Liver (tissue), 9 donors: ENCODE measurements around the gene TMEM220. TPM values are rescaled to one million over a fixed set of nuclear protein-coding genes. Genes with fewer than 3 reads are reported as not detected.

Experiments used
- DNase-seq: peaks from one replicate; pipeline ENCODE4 v3.0.0-alpha.2; 2017; ENCODE audit warnings: low spot score
- H3K27ac ChIP-seq, 2 donors: one replicate each; pipeline ENCODE4 v1.7.0; 2013; ENCODE audit warnings: inconsistent platforms in 2 of 2, low read length in 2 of 2, control low read depth in 1 of 2, low read depth in 1 of 2, mild to moderate bottlenecking in 1 of 2
- H3K27me3 ChIP-seq, 4 donors: one replicate each; pipeline versions ENCODE4 v1.6.1 to v1.7.0; 2013; ENCODE audit warnings: low read length in 3 of 4, inconsistent platforms in 1 of 4, mild to moderate bottlenecking in 1 of 4, moderate library complexity in 1 of 4; ENCODE audit not compliant: control insufficient read depth in 4 of 4, insufficient read depth in 4 of 4
- H3K36me3 ChIP-seq, 4 donors: one replicate each; pipeline versions ENCODE4 v1.6.1 to v1.7.0; 2013; ENCODE audit warnings: low read length in 3 of 4, mild to moderate bottlenecking in 3 of 4, low read depth in 1 of 4, moderate library complexity in 1 of 4; ENCODE audit not compliant: control insufficient read depth in 4 of 4, insufficient read depth in 3 of 4
- H3K4me1 ChIP-seq, 4 donors: one replicate each; pipeline versions ENCODE4 v1.6.1 to v1.7.0; 2013; ENCODE audit warnings: low read length in 3 of 4, mild to moderate bottlenecking in 3 of 4, moderate library complexity in 1 of 4; ENCODE audit not compliant: control insufficient read depth in 4 of 4, insufficient read depth in 4 of 4
- H3K4me3 ChIP-seq, 3 donors: one replicate each; pipeline versions ENCODE4 v1.6.1 to v1.7.0; 2013; ENCODE audit warnings: low read length in 3 of 3, control low read depth in 1 of 3, low read depth in 1 of 3, mild to moderate bottlenecking in 1 of 3
- H3K9ac ChIP-seq, 2 donors: one replicate each; pipeline ENCODE4 v1.7.0; 2013; ENCODE audit warnings: low read length in 2 of 2, mild to moderate bottlenecking in 2 of 2, moderate library complexity in 2 of 2, control low read depth in 1 of 2, low read depth in 1 of 2
- H3K9me3 ChIP-seq, 4 donors: one replicate each; pipeline versions ENCODE4 v1.6.1 to v1.7.0; 2013; ENCODE audit warnings: low read length in 3 of 4; ENCODE audit not compliant: control insufficient read depth in 4 of 4
- FOXA1 ChIP-seq: IDR thresholded peaks from 2 replicates; pipeline ENCODE4 v1.6.1; 2016; ENCODE audit warnings: antibody characterized with exemption
- FOXA2 ChIP-seq: IDR thresholded peaks from 2 replicates; pipeline ENCODE4 v1.6.1; 2016; ENCODE audit warnings: antibody characterized with exemption
- GABPA ChIP-seq, 2 donors: IDR thresholded peaks in 1 of 2; conservative IDR thresholded peaks in 1 of 2; 2 replicates each; pipeline ENCODE4 v1.6.1; 2016; ENCODE audit warnings: antibody characterized with exemption in 2 of 2, mild to moderate bottlenecking in 1 of 2, moderate library complexity in 1 of 2
- HNF4A ChIP-seq, 2 donors: conservative IDR thresholded peaks; 2 replicates each; pipeline ENCODE4 v1.6.1; 2016; ENCODE audit warnings: antibody characterized with exemption in 2 of 2, mild to moderate bottlenecking in 2 of 2
- HNF4G ChIP-seq: IDR thresholded peaks from 2 replicates; pipeline ENCODE4 v1.6.1; 2016; ENCODE audit warnings: antibody characterized with exemption
- NR2F2 ChIP-seq: IDR thresholded peaks from 2 replicates; pipeline ENCODE4 v1.6.1; 2016; ENCODE audit warnings: antibody characterized with exemption
- RAD21 ChIP-seq, 2 donors: IDR thresholded peaks; 2 replicates each; pipeline ENCODE4 v1.6.1; 2016; ENCODE audit warnings: antibody characterized with exemption in 2 of 2, mild to moderate bottlenecking in 2 of 2
- RXRA ChIP-seq, 2 donors: IDR thresholded peaks; 2 replicates each; pipeline ENCODE4 v1.6.1; 2017 to 2018; ENCODE audit warnings: antibody characterized with exemption in 2 of 2, mild to moderate bottlenecking in 1 of 2
- SP1 ChIP-seq: IDR thresholded peaks from 2 replicates; pipeline ENCODE4 v1.6.1; 2018; ENCODE audit warnings: antibody characterized with exemption, mild to moderate bottlenecking
- TAF1 ChIP-seq: conservative IDR thresholded peaks from 2 replicates; pipeline ENCODE4 v1.6.1; 2016; ENCODE audit warnings: antibody characterized with exemption, mild to moderate bottlenecking
- WGBS: extraction: QIAGEN DNeasy Blood & Tissue Kit; methylation state at CpG from one replicate; pipeline ENCODE4 v1.1.7; 2013; 5-methylcytosine and 5-hydroxymethylcytosine counted together
- polyA plus RNA-seq, 2 donors: library from polyadenylated mRNA; stranded (reverse) in 1 of 2; unstranded in 1 of 2; fragments of 200-250 nt in 1 of 2; fragments of >200 nt in 1 of 2; fragmentation: Nextera tagmentation in 1 of 2; extraction: Ambion mirVana in 1 of 2; gene quantifications; one replicate each; pipeline versions ENCODE4 v1.2.1 to v1.2.3, GENCODE V29; 2013 to 2015
- total RNA-seq, 2 donors: library from RNA; depleted of rRNA; stranded (reverse); fragments of >200 nt; gene quantifications; one replicate each; pipeline ENCODE4 v1.2.3, GENCODE V29; 2014
- TF ChIP-seq, protein P1 (sequence below): IDR thresholded peaks from 2 replicates; pipeline ENCODE4 v1.6.1; 2016; ENCODE audit warnings: antibody characterized with exemption
- donor health status: healthy.
- donor health status: healthy.
- donor health status: healthy.
- donor health status: healthy.
- donor health status: healthy.

TMEM220 gene
- total and polyA plus RNA-seq, 4 donors, result 19.6 to 126 (median 28.8) TPM

DNA sequence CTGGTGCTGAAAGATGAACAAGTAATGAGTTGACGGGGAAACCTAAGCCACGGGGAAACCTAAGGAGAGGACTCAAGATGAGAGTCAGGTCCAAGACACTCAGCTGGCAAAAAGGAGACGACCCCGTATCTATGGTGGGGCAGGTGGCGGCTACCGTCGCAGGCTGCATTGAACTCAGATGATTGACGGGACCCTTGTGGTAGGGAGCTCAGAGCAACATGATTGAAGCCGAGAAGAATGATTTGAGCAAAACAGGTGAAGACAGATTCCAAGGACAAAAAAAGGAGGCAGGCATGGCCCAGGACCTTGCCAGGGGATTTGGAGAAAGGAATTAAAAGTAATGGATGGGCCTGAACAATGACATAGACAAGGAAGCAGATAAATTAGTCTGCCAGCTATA lies 65.3 kb downstream of the TMEM220 start:
- H3K27me3 ChIP-seq, result no peaks in the 10 kb centered on the region

More for the DNA sequence above, 65.3 kb downstream of the TMEM220 start:
- Histone ChIP-seq H3K36me3 (no peaks in the 10 kb centered on the region), H3K9ac (no peak overlapping the region), H3K9me3 (no peaks in the 10 kb centered on the region), H3K4me1 (no peaks in the 10 kb centered on the region), H3K4me3 (no peak overlapping the region), H3K27ac (no peak overlapping the region)
- no peak for TF ChIP-seq RXRA (IDR thresholded peaks at IDR 0.05)
- no peak for TF ChIP-seq SP1
- no peak for TF ChIP-seq FOXA1
- TF ChIP-seq NR2F2, result no peak
- TF ChIP-seq HNF4G, result no peak
- TF ChIP-seq HNF4A (conservative IDR thresholded peaks at IDR 0.05), result no peak
- TF ChIP-seq RAD21 (IDR thresholded peaks at IDR 0.05), result no peak
- TF ChIP-seq FOXA2, result no peak
- TF ChIP-seq, protein P1, sequence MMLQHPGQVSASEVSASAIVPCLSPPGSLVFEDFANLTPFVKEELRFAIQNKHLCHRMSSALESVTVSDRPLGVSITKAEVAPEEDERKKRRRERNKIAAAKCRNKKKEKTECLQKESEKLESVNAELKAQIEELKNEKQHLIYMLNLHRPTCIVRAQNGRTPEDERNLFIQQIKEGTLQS, result no peak
- TF ChIP-seq GABPA (IDR thresholded peaks at IDR 0.05 in 1 of 2, conservative IDR thresholded peaks at IDR 0.05 in 1 of 2), result no peak
- TF ChIP-seq TAF1, result no peak
- whole genome bisulfite sequencing, result 97% methylated on average over 9 of the region's 9 CpGs
- DNase-seq, result no peak

Other genes starting within 250 kb of the TMEM220 start
- gene MYH1, start 211.5 kb downstream of the TMEM220 start, total RNA-seq, result under 1 TPM in 1 of 2 donors, not detected in 1; 0.14 TPM
- not detected for gene MYH1, start 211.5 kb downstream of the TMEM220 start, polyA plus RNA-seq
- under 1 TPM; under 0.01 to 0.23 TPM for gene MYH2, start 180.4 kb downstream of the TMEM220 start, total RNA-seq
- gene MYH2, start 180.4 kb downstream of the TMEM220 start, polyA plus RNA-seq, result not detected
- 1 to 10 TPM in 1 of 2 donors, under 1 TPM in 1; 0.65 to 2.0 TPM for gene MYH3, start 72.7 kb downstream of the TMEM220 start, total RNA-seq
- gene MYH3, start 72.7 kb downstream of the TMEM220 start, polyA plus RNA-seq, result 1 to 10 TPM in 1 of 2 donors, under 1 TPM in 1; 0.43 to 1.3 TPM
- 10 to 100 TPM; 19.7 to 26.0 TPM for gene SCO1, start 32.5 kb downstream of the TMEM220 start, total RNA-seq
- 10 to 100 TPM; 18.0 to 33.2 TPM for gene SCO1, start 32.5 kb downstream of the TMEM220 start, polyA plus RNA-seq
- 1 to 10 TPM; 5.5 to 7.9 TPM for gene ADPRM, start 32.4 kb downstream of the TMEM220 start, total RNA-seq
- gene ADPRM, start 32.4 kb downstream of the TMEM220 start, polyA plus RNA-seq, result 10 to 100 TPM in 1 of 2 donors, 1 to 10 TPM in 1; 3.7 to 10.8 TPM
- 1 to 10 TPM in 1 of 2 donors, not detected in 1; 4.2 TPM for gene TMEM238L, start 74.1 kb upstream of the TMEM220 start, total RNA-seq
- gene TMEM238L, start 74.1 kb upstream of the TMEM220 start, polyA plus RNA-seq, result 1 to 10 TPM in 1 of 2 donors, under 1 TPM in 1; 0.85 to 1.2 TPM
- not detected for gene PIRT, start 108.1 kb upstream of the TMEM220 start, total RNA-seq
- under 1 TPM in 1 of 2 donors, not detected in 1; 0.18 TPM for gene PIRT, start 108.1 kb upstream of the TMEM220 start, polyA plus RNA-seq